SKM-1 (cell line): ENCODE results near the gene BAX.

Experiments
- DNase-seq: peaks from one replicate; lab custom pipeline; 2025; ENCODE audit not compliant: unreplicated experiment; lab: John Stamatoyannopoulos, UW

The BAX gene

GRCh38 chr19:49011194-49011593 is 56.5 kb downstream of the BAX start:
- DNase-seq, result no peak
